Ishikawa (cell line): Measurements from ENCODE around the gene ATP6V1G2.

ENCODE experiments used
- CEBPB ChIP-seq: IDR thresholded peaks from 2 replicates; pipeline ENCODE4 v1.6.1; 2012
- EGR1 ChIP-seq: IDR thresholded peaks from 2 replicates; pipeline ENCODE4 v1.6.1; 2012
- EP300 ChIP-seq: IDR thresholded peaks from 2 replicates; pipeline ENCODE4 v1.6.1; 2012; ENCODE audit warnings: borderline replicate concordance
- FOXM1 ChIP-seq: IDR thresholded peaks from 2 replicates; pipeline ENCODE4 v1.6.1; 2012; ENCODE audit warnings: low read depth, borderline replicate concordance
- NFIC ChIP-seq: IDR thresholded peaks from 2 replicates; pipeline ENCODE4 v1.6.1; 2012
- RAD21 ChIP-seq: IDR thresholded peaks from 2 replicates; pipeline ENCODE4 v1.6.1; 2012; ENCODE audit warnings: low read depth
- TAF1 ChIP-seq: IDR thresholded peaks from 2 replicates; pipeline ENCODE4 v1.6.1; 2012; ENCODE audit warnings: low read depth, mild to moderate bottlenecking
- TEAD4 ChIP-seq: IDR thresholded peaks from 2 replicates; pipeline ENCODE4 v1.6.1; 2012
- YY1 ChIP-seq: IDR thresholded peaks from 2 replicates; pipeline ENCODE4 v1.6.1; 2012; ENCODE audit warnings: low read depth
- TF ChIP-seq, protein P1 (sequence below): IDR thresholded peaks from 2 replicates; pipeline ENCODE4 v1.6.1; 2012
- TF ChIP-seq, protein P2 (sequence below): IDR thresholded peaks from 2 replicates; pipeline ENCODE4 v1.6.1; 2012; ENCODE audit warnings: low read depth, mild to moderate bottlenecking

DNA sequence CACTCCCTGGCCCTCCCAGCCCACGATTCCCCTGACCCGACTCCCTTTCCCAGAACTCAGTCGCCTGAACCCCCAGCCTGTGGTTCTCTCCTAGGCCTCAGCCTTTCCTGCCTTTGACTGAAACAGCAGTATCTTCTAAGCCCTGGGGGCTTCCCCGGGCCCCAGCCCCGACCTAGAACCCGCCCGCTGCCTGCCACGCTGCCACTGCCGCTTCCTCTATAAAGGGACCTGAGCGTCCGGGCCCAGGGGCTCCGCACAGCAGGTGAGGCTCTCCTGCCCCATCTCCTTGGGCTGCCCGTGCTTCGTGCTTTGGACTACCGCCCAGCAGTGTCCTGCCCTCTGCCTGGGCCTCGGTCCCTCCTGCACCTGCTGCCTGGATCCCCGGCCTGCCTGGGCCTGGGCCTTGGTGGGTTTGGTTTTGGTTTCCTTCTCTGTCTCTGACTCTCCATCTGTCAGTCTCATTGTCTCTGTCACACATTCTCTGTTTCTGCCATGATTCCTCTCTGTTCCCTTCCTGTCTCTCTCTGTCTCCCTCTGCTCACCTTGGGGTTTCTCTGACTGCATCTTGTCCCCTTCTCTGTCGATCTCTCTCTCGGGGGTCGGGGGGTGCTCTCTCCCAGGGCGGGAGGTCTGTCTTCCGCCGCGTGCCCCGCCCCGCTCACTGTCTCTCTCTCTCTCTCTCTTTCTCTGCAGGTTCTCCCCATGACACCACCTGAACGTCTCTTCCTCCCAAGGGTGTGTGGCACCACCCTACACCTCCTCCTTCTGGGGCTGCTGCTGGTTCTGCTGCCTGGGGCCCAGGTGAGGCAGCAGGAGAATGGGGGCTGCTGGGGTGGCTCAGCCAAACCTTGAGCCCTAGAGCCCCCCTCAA lies 25.9 kb upstream of the ATP6V1G2 start, which contains the start of gene LTA:
- TF ChIP-seq RAD21 (no peak), TEAD4 (no peak), TAF1 (no peak), EP300 (no peak), CEBPB (no peak), YY1 (no peak), EGR1 (no peak), FOXM1 (no peak), NFIC (no peak)
- TF ChIP-seq, protein P1, sequence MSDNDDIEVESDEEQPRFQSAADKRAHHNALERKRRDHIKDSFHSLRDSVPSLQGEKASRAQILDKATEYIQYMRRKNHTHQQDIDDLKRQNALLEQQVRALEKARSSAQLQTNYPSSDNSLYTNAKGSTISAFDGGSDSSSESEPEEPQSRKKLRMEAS = no peak
- TF ChIP-seq, protein P2, sequence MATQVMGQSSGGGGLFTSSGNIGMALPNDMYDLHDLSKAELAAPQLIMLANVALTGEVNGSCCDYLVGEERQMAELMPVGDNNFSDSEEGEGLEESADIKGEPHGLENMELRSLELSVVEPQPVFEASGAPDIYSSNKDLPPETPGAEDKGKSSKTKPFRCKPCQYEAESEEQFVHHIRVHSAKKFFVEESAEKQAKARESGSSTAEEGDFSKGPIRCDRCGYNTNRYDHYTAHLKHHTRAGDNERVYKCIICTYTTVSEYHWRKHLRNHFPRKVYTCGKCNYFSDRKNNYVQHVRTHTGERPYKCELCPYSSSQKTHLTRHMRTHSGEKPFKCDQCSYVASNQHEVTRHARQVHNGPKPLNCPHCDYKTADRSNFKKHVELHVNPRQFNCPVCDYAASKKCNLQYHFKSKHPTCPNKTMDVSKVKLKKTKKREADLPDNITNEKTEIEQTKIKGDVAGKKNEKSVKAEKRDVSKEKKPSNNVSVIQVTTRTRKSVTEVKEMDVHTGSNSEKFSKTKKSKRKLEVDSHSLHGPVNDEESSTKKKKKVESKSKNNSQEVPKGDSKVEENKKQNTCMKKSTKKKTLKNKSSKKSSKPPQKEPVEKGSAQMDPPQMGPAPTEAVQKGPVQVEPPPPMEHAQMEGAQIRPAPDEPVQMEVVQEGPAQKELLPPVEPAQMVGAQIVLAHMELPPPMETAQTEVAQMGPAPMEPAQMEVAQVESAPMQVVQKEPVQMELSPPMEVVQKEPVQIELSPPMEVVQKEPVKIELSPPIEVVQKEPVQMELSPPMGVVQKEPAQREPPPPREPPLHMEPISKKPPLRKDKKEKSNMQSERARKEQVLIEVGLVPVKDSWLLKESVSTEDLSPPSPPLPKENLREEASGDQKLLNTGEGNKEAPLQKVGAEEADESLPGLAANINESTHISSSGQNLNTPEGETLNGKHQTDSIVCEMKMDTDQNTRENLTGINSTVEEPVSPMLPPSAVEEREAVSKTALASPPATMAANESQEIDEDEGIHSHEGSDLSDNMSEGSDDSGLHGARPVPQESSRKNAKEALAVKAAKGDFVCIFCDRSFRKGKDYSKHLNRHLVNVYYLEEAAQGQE = no peak
